ENCODE results near the gene FDX1. TPM values are rescaled to one million over a fixed set of nuclear protein-coding genes. Genes with fewer than 3 reads are reported as not detected.

The FDX1 gene, protein sequence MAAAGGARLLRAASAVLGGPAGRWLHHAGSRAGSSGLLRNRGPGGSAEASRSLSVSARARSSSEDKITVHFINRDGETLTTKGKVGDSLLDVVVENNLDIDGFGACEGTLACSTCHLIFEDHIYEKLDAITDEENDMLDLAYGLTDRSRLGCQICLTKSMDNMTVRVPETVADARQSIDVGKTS
- 9.1 and 13.3 TPM in 2 replicates for polyA plus RNA-seq (2011; rRNA removed)
- 5.4 TPM in 2 replicates for polyA plus RNA-seq (2012; cell fraction: cytosol; rRNA removed)
- 2.8 and 4.6 TPM in 2 replicates for polyA plus RNA-seq (2012; cell fraction: nucleus; rRNA removed)
- polyA plus RNA-seq (2017; fragmentation: RNase III; extraction: RNeasy Plus Mini Kit Qiagen cat#74134 plus additional on column Dnase treatment): 13.3 to 15.0 TPM (median 13.4 TPM) in 3 replicates
- polyA minus RNA-seq (2011; rRNA and poly(A)+ RNA removed): 3.0 and 3.2 TPM in 2 replicates

DNA sequence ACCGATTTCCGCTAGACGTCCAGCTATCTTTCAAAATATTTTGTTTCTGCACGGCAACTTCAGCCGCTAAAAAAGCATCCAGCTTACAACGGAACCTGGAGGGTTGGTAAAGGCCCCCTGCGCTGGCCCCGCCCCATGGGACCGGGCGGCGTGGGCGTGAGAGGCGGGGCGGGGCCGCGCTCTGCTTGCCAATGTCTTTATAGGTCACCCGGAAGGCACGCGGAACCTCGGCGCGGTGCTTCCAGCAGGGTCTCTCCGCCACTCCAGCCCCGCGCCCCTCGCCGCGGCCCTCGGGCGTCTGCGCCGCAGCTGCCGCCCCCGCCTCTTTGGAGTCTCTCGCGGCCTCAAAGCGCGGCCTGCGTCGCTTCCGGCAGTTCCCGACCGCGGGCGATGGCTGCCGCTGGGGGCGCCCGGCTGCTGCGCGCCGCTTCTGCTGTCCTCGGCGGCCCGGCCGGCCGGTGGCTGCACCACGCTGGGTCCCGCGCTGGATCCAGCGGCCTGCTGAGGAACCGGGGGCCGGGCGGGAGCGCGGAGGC, at the start of gene FDX1:
Gene FDX1, plus strand, starts transcription at position 218 of the 536 bp plus-strand sequence. Its CDS starts 173 bp downstream, at position 391.
- ChIA-PET CTCF (interaction anchor here (0.6 to 1.5 kb wide), 5 partner anchors 214 to 487 kb away, joined by 3 to 5 read pairs (median 3); no protein-coding TSS in a partner anchor), POLR2A (no interaction called here)
- Histone ChIP-seq H3K4me3 (peak within 1 kb of the TSS; percentile 93), H3K9me3 (no peaks in the 10 kb centered on the region), H3K4me1 (peaks cover 25% of the 10 kb centered on the region), H3K4me2 (peak within 1 kb of the TSS; percentile 94), H3K27ac (peak within 1 kb of the TSS; percentile 94 to 96)
- DNase-seq (ENCODE audit: low read depth in 1 of 2, low spot score in 1 of 2): peak; percentile 66 to 73
- ATAC-seq: peak; percentile 94 to 95
- WGBS (ENCODE audit: missing lambda C conversion rate): 1% methylated on average over 16 of the region's 65 CpGs
- no peak for FAIRE-seq
- no peak for TF ChIP-seq CEBPB (IDR thresholded peaks at IDR 0.05)
- TF ChIP-seq, protein P1, sequence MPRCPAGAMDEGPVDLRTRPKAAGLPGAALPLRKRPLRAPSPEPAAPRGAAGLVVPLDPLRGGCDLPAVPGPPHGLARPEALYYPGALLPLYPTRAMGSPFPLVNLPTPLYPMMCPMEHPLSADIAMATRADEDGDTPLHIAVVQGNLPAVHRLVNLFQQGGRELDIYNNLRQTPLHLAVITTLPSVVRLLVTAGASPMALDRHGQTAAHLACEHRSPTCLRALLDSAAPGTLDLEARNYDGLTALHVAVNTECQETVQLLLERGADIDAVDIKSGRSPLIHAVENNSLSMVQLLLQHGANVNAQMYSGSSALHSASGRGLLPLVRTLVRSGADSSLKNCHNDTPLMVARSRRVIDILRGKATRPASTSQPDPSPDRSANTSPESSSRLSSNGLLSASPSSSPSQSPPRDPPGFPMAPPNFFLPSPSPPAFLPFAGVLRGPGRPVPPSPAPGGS (IDR thresholded peaks at IDR 0.05): 0 out of 3 replicates have a peak, but pooled peaks have one; percentile 24
- TF ChIP-seq, protein P2, sequence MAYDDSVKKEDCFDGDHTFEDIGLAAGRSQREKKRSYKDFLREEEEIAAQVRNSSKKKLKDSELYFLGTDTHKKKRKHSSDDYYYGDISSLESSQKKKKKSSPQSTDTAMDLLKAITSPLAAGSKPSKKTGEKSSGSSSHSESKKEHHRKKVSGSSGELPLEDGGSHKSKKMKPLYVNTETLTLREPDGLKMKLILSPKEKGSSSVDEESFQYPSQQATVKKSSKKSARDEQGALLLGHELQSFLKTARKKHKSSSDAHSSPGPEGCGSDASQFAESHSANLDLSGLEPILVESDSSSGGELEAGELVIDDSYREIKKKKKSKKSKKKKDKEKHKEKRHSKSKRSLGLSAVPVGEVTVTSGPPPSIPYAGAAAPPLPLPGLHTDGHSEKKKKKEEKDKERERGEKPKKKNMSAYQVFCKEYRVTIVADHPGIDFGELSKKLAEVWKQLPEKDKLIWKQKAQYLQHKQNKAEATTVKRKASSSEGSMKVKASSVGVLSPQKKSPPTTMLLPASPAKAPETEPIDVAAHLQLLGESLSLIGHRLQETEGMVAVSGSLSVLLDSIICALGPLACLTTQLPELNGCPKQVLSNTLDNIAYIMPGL (CRISPR knock-in tag; IDR thresholded peaks at IDR 0.05; ENCODE audit: borderline replicate concordance): 0 out of 2 replicates have a peak, but pooled peaks have one; percentile 30
- TF ChIP-seq HOXA7 (CRISPR knock-in tag; IDR thresholded peaks at IDR 0.05): no peak
- 0 out of 3 replicates have a peak, but pooled peaks have one; percentile 13 for TF ChIP-seq SMC3 (IDR thresholded peaks at IDR 0.05)
- TF ChIP-seq HDAC2 (IDR thresholded peaks at IDR 0.05): no peak
- no peak for TF ChIP-seq JUNB (IDR thresholded peaks at IDR 0.05)
- TF ChIP-seq POLR2AphosphoS2 (conservative IDR thresholded peaks at IDR 0.05; ENCODE audit: low read length): no peak
- TF ChIP-seq HOXB5 (CRISPR knock-in tag; IDR thresholded peaks at IDR 0.05): no peak
- TF ChIP-seq CBX8 (IDR thresholded peaks at IDR 0.05): no peak
- TF ChIP-seq GATA3 (IDR thresholded peaks at IDR 0.05; ENCODE audit: borderline replicate concordance): no peak
- TF ChIP-seq ESRRA (IDR thresholded peaks at IDR 0.05; ENCODE audit: borderline replicate concordance, low read length): no peak
- TF ChIP-seq, protein P3, sequence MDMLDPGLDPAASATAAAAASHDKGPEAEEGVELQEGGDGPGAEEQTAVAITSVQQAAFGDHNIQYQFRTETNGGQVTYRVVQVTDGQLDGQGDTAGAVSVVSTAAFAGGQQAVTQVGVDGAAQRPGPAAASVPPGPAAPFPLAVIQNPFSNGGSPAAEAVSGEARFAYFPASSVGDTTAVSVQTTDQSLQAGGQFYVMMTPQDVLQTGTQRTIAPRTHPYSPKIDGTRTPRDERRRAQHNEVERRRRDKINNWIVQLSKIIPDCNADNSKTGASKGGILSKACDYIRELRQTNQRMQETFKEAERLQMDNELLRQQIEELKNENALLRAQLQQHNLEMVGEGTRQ (IDR thresholded peaks at IDR 0.05): no peak
- no peak for TF ChIP-seq RAD21 (conservative IDR thresholded peaks at IDR 0.05 in 1 of 2, IDR thresholded peaks at IDR 0.05 in 1 of 2)
- no peak for TF ChIP-seq CHD4 (IDR thresholded peaks at IDR 0.05; ENCODE audit: borderline replicate concordance)
- TF ChIP-seq, protein P4, sequence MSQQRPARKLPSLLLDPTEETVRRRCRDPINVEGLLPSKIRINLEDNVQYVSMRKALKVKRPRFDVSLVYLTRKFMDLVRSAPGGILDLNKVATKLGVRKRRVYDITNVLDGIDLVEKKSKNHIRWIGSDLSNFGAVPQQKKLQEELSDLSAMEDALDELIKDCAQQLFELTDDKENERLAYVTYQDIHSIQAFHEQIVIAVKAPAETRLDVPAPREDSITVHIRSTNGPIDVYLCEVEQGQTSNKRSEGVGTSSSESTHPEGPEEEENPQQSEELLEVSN (IDR thresholded peaks at IDR 0.05; ENCODE audit: borderline replicate concordance, low read depth): no peak
- TF ChIP-seq NPAS2 (CRISPR knock-in tag; IDR thresholded peaks at IDR 0.05; ENCODE audit: borderline replicate concordance): no peak
- TF ChIP-seq SREBF2 (IDR thresholded peaks at IDR 0.05): no peak
- TF ChIP-seq BHLHE40 (IDR thresholded peaks at IDR 0.05; ENCODE audit: low read depth, low read length): no peak
- TF ChIP-seq KDM1A (IDR thresholded peaks at IDR 0.05; ENCODE audit: low read depth): no peak
- TF ChIP-seq, protein P5, sequence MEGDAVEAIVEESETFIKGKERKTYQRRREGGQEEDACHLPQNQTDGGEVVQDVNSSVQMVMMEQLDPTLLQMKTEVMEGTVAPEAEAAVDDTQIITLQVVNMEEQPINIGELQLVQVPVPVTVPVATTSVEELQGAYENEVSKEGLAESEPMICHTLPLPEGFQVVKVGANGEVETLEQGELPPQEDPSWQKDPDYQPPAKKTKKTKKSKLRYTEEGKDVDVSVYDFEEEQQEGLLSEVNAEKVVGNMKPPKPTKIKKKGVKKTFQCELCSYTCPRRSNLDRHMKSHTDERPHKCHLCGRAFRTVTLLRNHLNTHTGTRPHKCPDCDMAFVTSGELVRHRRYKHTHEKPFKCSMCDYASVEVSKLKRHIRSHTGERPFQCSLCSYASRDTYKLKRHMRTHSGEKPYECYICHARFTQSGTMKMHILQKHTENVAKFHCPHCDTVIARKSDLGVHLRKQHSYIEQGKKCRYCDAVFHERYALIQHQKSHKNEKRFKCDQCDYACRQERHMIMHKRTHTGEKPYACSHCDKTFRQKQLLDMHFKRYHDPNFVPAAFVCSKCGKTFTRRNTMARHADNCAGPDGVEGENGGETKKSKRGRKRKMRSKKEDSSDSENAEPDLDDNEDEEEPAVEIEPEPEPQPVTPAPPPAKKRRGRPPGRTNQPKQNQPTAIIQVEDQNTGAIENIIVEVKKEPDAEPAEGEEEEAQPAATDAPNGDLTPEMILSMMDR (IDR thresholded peaks at IDR 0.05): peak; percentile 55
- TF ChIP-seq POLR2A (IDR thresholded peaks at IDR 0.05; ENCODE audit: low read length): peak; percentile 57
- TF ChIP-seq, protein P6, sequence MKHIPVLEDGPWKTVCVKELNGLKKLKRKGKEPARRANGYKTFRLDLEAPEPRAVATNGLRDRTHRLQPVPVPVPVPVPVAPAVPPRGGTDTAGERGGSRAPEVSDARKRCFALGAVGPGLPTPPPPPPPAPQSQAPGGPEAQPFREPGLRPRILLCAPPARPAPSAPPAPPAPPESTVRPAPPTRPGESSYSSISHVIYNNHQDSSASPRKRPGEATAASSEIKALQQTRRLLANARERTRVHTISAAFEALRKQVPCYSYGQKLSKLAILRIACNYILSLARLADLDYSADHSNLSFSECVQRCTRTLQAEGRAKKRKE (CRISPR knock-in tag; IDR thresholded peaks at IDR 0.05; ENCODE audit: low read depth): no peak
- no peak for TF ChIP-seq CHD2 (IDR thresholded peaks at IDR 0.05; ENCODE audit: low read length, partially characterized antibody)
- no peak for TF ChIP-seq NFE2L2 (conservative IDR thresholded peaks at IDR 0.05; ENCODE audit: low read length)
- TF ChIP-seq ZNF302 (CRISPR knock-in tag; IDR thresholded peaks at IDR 0.05): no peak
- TF ChIP-seq RCOR1 (IDR thresholded peaks at IDR 0.05; ENCODE audit: low read depth, low read length): no peak
- TF ChIP-seq, protein P7, sequence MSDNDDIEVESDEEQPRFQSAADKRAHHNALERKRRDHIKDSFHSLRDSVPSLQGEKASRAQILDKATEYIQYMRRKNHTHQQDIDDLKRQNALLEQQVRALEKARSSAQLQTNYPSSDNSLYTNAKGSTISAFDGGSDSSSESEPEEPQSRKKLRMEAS (IDR thresholded peaks at IDR 0.05): no peak; the same call in 1 of the 2 replicates
- TF ChIP-seq, protein P8, sequence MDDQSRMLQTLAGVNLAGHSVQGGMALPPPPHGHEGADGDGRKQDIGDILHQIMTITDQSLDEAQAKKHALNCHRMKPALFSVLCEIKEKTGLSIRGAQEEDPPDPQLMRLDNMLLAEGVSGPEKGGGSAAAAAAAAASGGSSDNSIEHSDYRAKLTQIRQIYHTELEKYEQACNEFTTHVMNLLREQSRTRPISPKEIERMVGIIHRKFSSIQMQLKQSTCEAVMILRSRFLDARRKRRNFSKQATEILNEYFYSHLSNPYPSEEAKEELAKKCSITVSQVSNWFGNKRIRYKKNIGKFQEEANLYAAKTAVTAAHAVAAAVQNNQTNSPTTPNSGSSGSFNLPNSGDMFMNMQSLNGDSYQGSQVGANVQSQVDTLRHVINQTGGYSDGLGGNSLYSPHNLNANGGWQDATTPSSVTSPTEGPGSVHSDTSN (IDR thresholded peaks at IDR 0.05): no peak
- no peak for TF ChIP-seq EHF (CRISPR knock-in tag; IDR thresholded peaks at IDR 0.05)
- TF ChIP-seq HOXB13 (CRISPR knock-in tag; IDR thresholded peaks at IDR 0.05; ENCODE audit: low read depth): no peak; the same call in 1 of the 2 replicates
- TF ChIP-seq TFCP2L1 (CRISPR knock-in tag; IDR thresholded peaks at IDR 0.05): no peak
- peak; percentile 45 to 71; a peak in 2 of 5 replicates for TF ChIP-seq JUN (IDR thresholded peaks at IDR 0.05)

Measured in A549 (cell line).